Activated CD8-positive, alpha-beta memory T cell treated with anti-CD3 and anti-CD28 coated beads, Interleukin-2, amount 50 U/mL, for 4 hours (primary cell): Measurements from ENCODE around the gene LRIG3.
"Not testable (repeated sequence)": the region's sequence is repeated elsewhere in the genome, so short reads cannot be mapped to it uniquely, and the experiment has no call there.

Experiments used
- DNase-seq: peaks from one replicate; pipeline ENCODE4 v3.0.0-alpha.2; 2020

LRIG3 gene, protein sequence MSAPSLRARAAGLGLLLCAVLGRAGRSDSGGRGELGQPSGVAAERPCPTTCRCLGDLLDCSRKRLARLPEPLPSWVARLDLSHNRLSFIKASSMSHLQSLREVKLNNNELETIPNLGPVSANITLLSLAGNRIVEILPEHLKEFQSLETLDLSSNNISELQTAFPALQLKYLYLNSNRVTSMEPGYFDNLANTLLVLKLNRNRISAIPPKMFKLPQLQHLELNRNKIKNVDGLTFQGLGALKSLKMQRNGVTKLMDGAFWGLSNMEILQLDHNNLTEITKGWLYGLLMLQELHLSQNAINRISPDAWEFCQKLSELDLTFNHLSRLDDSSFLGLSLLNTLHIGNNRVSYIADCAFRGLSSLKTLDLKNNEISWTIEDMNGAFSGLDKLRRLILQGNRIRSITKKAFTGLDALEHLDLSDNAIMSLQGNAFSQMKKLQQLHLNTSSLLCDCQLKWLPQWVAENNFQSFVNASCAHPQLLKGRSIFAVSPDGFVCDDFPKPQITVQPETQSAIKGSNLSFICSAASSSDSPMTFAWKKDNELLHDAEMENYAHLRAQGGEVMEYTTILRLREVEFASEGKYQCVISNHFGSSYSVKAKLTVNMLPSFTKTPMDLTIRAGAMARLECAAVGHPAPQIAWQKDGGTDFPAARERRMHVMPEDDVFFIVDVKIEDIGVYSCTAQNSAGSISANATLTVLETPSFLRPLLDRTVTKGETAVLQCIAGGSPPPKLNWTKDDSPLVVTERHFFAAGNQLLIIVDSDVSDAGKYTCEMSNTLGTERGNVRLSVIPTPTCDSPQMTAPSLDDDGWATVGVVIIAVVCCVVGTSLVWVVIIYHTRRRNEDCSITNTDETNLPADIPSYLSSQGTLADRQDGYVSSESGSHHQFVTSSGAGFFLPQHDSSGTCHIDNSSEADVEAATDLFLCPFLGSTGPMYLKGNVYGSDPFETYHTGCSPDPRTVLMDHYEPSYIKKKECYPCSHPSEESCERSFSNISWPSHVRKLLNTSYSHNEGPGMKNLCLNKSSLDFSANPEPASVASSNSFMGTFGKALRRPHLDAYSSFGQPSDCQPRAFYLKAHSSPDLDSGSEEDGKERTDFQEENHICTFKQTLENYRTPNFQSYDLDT

DNA sequence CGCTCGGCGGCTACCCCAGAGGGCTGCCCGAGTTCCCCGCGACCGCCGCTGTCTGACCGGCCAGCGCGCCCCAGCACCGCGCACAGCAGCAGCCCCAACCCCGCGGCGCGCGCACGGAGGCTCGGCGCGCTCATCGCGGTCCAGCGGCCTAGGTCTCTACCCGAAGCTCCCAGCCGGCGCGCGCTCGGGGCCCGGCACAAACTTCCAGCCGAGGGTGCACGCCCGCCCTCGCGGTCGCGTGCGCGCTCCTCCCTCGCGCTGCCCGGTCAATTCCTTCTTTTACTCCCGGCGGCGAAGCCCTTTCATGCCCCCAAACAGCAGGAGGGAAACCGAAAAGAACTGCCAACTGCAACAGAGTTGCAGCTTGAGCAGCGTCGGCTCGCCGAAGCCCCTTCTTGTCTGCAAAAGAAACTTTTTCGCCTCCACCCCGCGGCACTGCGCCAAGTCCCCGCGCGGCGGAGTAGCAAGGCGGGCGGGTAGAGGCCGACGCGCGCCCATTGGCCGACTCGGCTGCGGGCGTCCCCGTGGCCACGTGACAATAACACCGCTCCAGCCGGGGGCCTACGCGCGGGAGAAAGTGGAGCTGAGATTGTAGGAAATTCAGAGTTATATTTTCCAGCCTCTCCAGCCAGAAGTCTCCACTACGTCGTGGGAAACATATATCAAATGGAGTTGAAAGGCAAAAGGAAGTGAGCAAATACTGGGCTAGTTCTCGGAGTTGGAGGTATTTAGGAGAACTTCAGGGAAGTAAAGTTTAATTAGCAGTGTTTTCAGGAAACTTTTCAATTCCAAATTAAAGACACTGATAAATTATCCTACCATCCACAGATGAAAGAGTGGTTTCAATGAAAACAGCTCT lies at the start of gene LRIG3:
Gene LRIG3, minus strand, starts transcription at position 403 of the 859 bp plus-strand sequence. Its CDS starts 269 bp downstream, at position 134.
- no peak for DNase-seq

DNA sequence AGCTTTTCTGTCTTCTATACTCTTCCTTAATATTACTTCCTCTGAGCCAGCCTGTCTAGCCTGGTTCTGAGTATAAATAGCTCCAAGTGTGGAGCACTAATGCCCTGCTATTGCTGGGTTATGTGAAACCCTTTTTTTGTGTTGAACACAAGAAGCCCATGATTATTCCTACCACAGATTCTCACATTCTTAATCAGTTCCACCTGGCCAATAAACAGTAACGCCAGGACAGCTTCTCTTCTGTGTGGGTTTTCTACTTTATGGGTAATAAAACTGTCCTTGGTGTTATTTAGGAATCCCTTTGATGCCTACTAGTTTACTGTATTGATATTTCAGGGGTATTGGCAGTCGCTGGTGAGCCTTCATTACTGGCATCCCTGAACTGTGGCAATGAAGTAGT lies 48.9 kb upstream of the LRIG3 start:
- no peak for DNase-seq

DNA sequence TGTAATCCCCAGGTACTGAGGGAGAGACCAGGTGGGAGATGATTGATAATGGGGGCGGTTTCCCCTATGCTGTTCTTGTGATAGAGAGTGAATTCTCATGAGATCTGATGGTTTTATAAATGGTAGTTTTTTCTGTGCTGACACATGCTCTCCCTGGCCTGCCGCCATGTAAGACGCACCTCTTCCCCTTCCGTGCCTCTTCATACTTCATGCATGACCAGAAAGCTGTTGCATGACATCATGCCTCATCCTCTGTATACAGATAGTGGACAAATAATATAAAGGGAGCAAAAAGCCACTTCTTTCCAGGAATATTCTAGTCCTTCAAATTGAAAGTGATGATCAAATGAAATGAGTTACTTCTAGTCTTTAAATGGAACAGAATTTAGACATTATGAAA lies 47.3 kb upstream of the LRIG3 start:
- DNase-seq = no peak

DNA sequence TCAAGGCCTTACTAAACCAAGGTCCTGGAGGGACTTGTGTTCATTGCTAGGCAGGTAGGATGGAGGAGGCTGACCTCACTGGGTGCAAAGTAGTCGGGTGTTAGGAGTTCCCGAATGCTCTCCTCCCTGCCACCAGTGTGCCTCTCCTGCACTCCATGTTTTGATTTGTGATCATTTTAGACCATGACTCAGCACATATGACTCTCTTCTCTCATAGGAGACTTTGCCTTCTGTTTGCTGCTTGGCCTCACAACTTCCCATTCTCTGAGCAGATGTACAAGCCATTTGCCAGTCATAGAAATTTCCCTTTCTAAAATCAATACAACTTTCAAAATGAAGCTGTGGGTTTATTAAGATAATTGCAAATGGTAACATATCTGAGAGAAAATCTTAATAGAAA lies 46.6 kb upstream of the LRIG3 start:
- no peak for DNase-seq

DNA sequence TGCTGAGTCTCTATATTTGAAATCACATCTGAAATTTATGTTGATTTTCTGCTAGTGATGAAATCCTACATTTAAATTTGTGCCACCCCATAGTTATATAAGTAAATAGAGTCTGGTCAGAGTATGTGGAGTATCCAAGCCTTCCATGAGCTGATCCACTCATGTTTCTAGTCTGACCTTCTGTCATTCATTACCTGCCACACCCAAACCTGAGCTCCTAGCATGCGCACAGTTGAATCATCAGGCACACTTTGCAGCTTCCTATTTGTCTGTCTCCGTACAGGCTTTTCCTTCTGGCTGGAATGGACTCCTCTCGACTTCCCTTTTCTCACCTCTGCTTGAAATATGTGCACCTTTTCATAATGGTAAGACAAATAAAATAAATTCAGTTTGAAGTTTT lies 45.3 kb upstream of the LRIG3 start:
- DNase-seq = no peak

DNA sequence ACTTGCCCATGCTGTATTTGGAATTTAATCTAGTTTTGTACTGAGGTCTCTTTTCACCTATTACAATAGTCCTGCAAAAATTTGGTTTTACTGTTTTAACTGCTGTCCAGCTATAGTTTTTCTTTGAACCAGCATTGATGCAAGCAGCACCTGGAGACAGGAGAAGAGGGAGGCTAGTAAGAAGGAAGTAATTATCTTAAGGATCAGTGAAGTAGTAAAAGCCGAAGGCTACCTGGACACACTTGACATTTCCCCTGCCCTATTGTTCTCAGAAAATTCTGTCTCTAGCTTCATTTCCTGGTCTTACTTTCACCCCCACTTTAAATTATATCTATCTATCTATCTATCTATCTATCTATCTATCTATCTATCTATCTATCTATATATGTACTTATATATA lies 43.5 kb upstream of the LRIG3 start:
- no peak for DNase-seq

DNA sequence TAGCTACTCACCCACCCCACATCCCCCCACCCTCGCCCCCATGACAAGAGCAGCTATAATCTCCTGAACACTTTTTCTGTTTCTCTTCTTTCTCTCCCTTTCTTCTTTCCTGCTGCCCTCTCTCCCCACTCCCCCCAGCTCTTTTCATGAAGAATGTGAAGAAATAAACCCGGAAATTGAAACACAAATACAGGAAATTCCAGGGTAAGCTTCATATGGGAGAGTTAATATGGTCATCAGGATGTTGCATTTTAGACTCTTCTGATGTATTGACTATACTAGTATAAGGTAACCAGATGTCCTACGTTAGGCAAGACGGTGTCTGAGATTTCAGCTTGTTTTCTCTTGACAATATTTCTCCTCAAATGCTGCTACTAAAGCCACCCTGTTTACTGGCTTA lies 41.6 kb upstream of the LRIG3 start:
- no peak for DNase-seq

DNA sequence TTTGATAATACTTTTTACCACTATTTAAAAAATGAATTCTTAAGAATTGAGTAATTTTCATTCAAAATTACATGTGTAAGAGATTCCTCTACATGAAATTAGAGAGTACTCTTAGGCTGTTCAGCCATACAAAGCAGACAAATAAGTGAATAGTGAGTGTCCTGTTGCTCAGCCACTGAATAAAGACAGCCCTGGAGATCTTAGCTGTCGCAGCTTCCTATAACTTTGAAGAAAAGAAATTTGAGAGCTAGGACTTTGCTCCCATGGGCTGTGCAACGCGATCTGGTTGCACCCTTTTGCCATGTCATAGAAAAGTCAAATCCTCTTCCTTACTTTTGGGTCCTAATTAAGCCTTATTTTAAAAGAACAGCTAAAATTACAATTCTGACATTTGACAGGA lies 40.9 kb upstream of the LRIG3 start:
- no peak for DNase-seq

DNA sequence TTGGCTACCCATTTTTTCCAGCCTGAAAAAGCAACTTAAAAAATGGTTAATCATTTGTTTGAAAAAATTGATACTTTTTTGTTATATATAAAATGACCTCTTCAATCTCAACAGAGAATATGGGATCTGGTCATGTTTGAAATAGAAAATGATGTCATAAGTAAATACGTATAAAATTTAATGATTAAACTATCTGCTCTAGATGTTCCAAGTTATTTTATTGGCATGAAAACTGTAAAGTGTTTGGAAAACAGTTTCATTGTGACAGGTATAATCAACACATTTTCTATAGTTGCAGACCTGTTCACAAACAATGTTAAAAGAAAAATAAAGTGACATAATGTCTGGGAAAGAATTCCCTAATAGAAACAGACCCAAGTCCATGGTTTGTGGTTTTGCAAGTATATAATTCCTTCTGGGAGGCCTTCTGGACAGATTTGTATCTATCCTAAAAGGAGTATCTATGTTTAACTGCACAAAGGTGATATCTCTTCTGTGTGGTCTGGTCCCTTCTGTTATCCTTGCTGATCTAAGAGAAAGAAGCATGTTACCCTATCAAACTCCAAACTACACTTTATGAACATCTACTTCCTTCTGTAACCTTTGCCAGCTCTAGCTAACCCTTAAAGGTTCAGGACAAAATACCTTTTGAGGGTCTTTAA lies 39.5 kb upstream of the LRIG3 start:
- DNase-seq = no peak

DNA sequence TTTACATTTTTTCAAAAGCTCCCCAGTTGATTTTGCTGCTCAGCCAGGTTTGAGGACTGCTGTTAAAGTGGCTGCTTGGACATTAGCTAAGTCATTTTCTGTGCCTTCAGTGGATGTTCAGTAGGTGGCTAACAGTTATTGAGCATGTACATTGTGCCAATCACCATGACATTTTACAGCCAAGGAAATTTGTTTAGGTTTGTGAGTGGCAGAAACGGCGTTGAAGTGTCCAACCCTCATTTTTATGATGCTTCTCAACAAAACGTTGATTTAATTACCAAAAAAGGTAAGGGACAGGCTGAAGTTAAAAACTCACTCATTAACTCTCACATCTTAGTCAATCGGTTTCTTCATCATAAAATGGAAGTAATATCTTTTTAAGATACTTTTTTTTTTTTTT lies 37.0 kb upstream of the LRIG3 start:
- DNase-seq = no peak

DNA sequence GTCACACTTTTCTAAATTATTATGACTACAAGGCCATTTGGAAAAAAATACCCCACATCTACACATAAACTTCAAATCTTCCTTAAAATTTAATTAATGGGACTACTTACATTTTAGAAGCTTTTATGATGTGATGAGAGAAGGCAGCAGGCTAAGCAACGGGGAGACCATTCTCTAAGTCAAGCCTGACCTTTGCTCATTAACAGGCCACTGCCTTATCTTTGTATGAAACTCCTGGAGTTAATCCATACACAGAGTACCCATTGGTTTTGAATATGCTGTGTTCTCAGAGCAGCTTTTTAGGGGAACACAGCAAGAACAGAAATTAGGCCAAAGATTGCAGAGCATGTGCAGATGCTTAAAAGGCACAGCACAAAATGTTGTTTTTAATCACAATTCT lies 35.5 kb upstream of the LRIG3 start:
- no peak for DNase-seq

DNA sequence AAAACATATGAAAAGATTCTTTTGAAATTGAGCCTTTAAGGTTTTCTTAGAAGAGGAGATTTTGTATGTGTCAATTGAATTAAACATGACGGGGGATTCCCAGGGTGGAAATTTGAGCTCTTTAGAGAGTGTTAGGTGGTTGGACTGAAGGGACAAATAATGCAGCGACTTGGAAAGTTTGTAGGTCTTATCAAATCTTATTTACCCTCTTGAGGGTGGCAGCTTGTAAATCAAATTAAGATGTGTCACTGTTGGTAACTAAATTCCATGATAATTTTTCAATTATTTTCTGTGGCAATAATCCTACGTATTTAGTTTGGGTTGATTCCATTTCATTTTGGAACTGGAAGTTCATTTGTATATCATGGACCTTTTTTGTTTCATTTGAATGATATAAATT lies 33.7 kb upstream of the LRIG3 start:
- DNase-seq = no peak

DNA sequence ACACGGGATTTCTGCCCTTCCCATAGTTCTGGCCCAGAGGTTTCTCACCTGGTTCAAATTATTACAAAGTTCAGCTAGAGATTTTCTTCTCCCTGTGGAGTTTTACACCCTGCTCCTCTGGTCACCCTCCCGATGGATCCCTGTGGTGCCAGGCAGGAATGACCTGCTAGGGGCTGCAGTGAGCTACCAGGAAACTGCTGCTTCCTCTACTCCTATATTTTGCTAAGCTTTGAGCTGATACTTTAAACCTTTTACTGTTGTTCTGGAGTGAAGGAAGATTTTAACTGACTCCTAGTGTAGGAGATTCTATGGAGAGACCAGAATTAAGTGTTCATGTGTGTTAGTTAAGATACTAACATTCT lies 30.4 kb upstream of the LRIG3 start:
- no peak for DNase-seq

DNA sequence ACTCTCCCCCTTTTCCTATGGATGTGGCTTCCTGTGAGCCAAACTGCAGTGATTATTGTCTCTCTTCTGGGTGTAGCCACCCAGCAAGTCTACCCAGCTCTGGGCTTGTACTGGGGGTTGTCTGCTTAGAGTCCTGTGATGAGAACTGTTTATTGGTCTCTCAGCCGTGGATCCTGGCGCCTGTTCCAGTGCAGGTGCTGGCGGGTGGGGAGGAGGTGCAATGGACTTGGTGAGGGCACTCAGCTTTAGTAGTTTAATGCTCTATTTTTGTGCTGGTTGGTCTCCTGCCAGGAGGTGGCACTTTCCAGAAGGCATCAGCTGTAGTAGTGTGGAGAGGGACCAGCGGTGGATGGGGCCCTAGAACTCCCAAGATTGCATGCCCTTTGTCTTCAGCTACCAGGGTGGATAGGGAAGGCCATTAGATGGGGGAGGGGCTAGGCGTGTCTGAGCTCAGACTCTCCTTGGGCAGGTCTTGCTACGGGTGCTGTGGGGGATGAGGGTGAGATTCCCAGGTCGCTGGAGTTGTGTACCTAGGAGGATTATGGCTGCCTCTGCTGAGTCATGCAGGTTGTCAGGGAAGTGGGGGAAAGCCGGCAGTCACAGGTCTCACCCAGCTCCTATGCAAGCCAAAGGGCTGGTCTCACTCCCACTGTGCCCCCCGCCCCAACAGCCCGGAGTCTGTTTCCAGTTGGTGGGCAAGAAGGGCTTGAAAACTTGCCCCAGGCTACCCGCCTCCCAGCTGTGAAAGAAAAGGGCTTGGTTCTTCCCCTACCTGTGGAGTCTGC lies 29.8 kb upstream of the LRIG3 start:
- DNase-seq = not testable (repeated sequence)

DNA sequence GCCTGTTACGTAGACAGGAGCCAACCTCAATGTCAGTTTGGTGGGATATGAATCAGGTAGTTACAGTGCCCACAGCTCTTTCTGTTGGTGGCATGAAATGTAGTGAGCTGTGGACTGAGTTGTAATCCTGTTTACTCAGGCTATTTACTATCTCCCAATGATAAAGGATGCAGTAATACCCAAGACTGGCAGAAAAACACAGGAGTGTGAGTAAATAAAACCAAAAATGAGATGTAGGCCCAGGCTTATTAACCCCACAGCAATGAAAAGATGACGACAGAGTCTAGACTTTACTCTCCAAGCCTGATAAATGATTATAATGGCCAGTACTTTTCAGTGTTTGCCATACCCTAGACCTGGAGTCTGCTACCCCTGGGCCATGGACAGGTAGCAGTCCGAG lies 22.8 kb upstream of the LRIG3 start:
- DNase-seq = no peak

DNA sequence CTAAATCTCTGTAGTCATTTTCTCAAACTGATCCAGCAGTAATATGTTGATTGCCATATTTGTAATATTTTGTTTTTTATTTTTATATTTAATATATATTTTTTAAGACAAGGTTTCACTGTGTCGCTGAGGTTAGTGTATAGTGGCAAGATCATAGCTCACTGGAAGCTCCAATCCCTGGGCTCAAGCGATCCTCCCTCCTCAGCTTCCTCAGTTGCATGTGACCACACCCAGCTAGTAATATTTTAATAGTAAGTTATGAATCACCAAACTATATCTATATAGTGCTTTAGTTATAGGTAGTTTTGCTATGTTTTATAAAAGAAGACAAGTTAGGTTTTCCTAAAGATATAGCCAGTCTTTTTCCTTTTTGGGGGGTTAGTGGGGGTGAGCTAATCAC lies 22.0 kb upstream of the LRIG3 start:
- no peak for DNase-seq

DNA sequence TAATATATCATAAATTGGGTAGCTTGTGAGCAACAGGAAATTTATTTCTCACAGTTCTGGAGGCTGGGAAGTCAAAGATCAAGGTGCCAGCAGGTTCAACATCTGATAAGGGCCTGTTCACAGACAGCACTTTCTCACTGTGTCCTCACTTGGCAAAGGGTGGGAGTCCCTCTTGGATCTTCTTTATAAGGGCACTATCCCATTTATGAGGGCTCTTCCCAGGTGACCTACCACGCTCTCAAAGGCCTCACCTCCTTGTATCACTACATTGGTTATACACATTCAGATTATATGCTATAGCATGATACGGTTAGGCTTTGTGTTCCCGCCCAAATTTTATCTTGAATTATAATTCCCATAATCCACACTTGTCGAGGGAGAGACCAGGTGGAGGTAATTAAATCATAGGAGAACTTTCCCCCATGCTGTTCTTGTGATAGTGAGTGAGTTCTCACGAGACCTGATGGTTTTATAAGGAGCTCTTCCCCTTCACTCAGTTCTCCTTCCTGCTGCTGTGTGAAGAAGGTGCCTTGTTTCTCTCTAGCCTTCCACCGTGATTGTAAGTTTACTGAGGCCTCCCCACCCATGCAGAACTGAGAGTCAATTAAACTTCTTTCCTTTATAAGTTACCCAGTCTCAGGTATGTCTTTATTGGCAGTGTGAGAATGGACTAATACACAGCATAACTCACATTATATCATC lies 19.2 kb upstream of the LRIG3 start:
- DNase-seq = no peak

DNA sequence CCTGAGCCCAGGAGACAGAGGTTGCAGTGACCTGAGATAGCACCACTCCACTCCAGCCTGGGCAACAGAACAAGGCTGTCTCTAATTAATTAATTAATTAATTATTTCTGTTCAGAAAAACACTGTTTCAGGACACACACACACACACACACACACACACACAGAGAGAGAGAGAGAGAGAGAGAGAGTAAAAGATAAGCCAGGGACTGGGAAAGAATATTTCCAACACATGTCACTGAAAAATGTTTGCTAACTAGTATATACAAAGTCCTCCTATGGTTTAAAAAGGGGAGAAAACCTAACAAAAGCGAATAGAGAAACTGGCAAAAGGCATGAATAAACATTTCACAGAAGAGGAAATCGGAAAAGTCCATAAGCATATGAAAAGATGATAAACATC lies 18.1 kb upstream of the LRIG3 start:
- no peak for DNase-seq

DNA sequence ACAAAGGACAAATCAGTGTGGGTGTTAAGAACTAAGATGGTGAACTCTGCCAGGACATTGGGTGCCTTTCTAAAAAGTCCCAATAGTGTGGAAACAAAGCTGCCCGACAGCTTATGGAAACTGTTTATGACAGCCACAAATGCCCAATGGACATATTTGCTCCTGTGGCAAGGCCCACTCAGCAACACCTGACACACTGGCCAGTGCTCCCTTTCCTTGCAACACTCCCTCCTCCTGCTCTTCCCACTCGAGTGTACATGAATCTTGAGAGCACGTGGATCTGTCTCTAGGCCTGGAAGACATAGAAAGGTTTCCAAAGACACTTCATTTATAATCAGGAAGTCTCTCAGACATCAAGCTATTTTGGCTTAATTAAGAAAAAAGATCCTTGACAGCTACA lies 14.2 kb upstream of the LRIG3 start:
- no peak for DNase-seq

DNA sequence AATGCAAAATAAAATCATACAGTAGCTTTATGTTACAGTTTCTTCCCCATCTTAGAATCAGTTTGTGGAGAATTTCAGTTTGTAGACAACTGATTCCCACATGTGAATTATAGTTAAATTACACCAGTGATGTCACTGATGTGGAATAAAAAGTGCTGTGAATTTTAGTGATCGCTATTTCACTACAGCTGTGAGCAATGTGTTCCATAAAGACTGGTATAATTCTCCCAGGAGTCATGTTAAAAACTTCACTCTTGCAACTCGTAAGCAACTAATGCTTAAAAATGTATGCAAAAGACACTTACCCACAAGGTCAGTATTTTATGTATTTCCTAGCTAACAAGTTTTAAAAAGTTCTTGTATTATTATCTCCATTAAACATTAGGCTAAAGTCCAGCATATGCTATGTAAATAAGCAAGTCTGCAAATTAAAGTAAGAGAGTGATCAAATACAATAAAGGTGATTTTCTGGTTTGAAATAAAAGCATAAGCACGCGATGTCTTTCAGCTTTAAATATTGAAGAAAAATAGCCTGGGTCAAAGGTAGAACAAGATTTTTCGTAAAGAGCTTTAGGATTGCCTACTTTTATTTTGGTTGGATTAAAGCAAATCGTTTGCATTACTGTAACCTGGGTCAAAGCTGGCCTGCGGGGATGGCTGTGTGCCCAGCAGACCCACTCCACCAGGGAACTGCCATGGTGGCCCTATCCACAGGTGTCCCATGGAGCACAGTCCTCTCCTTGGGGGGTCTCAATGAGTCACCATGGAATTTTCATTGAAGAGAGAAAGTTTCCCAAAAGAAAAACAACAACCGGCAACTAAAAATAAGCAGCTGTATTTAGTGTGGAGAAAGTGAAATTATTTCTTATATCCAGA lies 12.7 kb upstream of the LRIG3 start:
- DNase-seq = no peak
